GM23338 (cell line): ENCODE measurements around the gene PTCH2. TPM values are rescaled to one million over a fixed set of nuclear protein-coding genes. Genes with fewer than 3 reads are reported as not detected.

Source experiments
- ATAC-seq: fragments of 200-7000 bp; cut with Tn5 transposase; 3 replicates; pipeline ENCODE4 v1.9.1; 2020
- DNase-seq: peaks from one replicate; pipeline ENCODE4 v3.0.0-alpha.2; 2015; ENCODE audit warnings: low spot score
- H2AFZ ChIP-seq: fragments of 200-600 bp; sonication (generic); 2 replicates; pipeline ENCODE4 v1.8.0; 2016; ENCODE audit warnings: antibody characterized with exemption, mild to moderate bottlenecking, moderate library complexity
- H3F3A ChIP-seq: fragments of 200-600 bp; sonication (generic); replicated peaks from 2 replicates; pipeline ENCODE4 v1.8.0; 2017; ENCODE audit warnings: antibody characterized with exemption, mixed run types, low read depth
- H3K27ac ChIP-seq: fragments of 200-600 bp; sonication (generic); 2 replicates; pipeline ENCODE4 v1.6.1; 2016; ENCODE audit warnings: low read depth
- H3K27me3 ChIP-seq: fragments of 200-600 bp; sonication (generic); 2 replicates; pipeline ENCODE4 v1.8.0; 2016; ENCODE audit warnings: mild to moderate bottlenecking, mixed run types, moderate library complexity; ENCODE audit not compliant: insufficient read depth
- H3K36me3 ChIP-seq: fragments of 200-600 bp; sonication (generic); 2 replicates; pipeline ENCODE4 v1.8.0; 2016; ENCODE audit warnings: mild to moderate bottlenecking; ENCODE audit not compliant: insufficient read depth
- H3K4me1 ChIP-seq: fragments of 200-600 bp; sonication (generic); 2 replicates; pipeline ENCODE4 v1.8.0; 2016; ENCODE audit warnings: mild to moderate bottlenecking, moderate library complexity; ENCODE audit not compliant: insufficient read depth
- H3K4me2 ChIP-seq: fragments of 200-600 bp; sonication (generic); 2 replicates; pipeline ENCODE4 v1.7.1; 2017; ENCODE audit warnings: mixed run types
- H3K4me3 ChIP-seq: fragments of 200-600 bp; sonication (generic); 2 replicates; pipeline ENCODE4 v1.6.1; 2016; ENCODE audit warnings: mixed run types
- H3K79me2 ChIP-seq: fragments of 200-600 bp; sonication (generic); replicated peaks from 2 replicates; pipeline ENCODE4 v1.8.0; 2017; ENCODE audit warnings: mild to moderate bottlenecking; ENCODE audit not compliant: insufficient read depth
- H3K9me2 ChIP-seq: fragments of 200-600 bp; sonication (generic); 2 replicates; pipeline ENCODE4 v1.8.0; 2017; ENCODE audit not compliant: insufficient read depth
- H4K20me1 ChIP-seq: fragments of 200-600 bp; sonication (generic); replicated peaks from 2 replicates; pipeline ENCODE4 v1.8.0; 2017; ENCODE audit warnings: mild to moderate bottlenecking; ENCODE audit not compliant: insufficient read depth
- H3K27ac Mint-ChIP-seq: 2 replicates; pipeline ENCODE4 v1.8.0; 2020; ENCODE audit warnings: inconsistent platforms, mild to moderate bottlenecking, moderate library complexity, mixed read lengths
- H3K27me3 Mint-ChIP-seq: 3 replicates; pipeline ENCODE4 v1.8.0; 2022; ENCODE audit warnings: low read depth, mild to moderate bottlenecking, moderate library complexity, mixed read lengths, inconsistent platforms; ENCODE audit not compliant: insufficient read depth, poor library complexity
- H3K36me3 Mint-ChIP-seq: 3 replicates; pipeline ENCODE4 v1.8.0; 2021; ENCODE audit warnings: low read depth, mild to moderate bottlenecking, inconsistent platforms, moderate library complexity, mixed read lengths
- H3K4me1 Mint-ChIP-seq: 3 replicates; pipeline ENCODE4 v1.8.0; 2020; ENCODE audit warnings: mild to moderate bottlenecking, inconsistent platforms, mixed read lengths
- H3K4me3 Mint-ChIP-seq: 3 replicates; pipeline ENCODE4 v1.8.0; 2021; ENCODE audit warnings: moderate library complexity, mild to moderate bottlenecking, inconsistent platforms, mixed read lengths
- H3K9me3 Mint-ChIP-seq: 3 replicates; pipeline ENCODE4 v1.8.0; 2020; ENCODE audit warnings: moderate library complexity, mild to moderate bottlenecking, inconsistent platforms, mixed read lengths
- CREB1 ChIP-seq: fragments of 250-450 bp; sonication (Bioruptor Pico); IDR thresholded peaks from 2 replicates; pipeline ENCODE4 v1.5.0; 2020; ENCODE audit warnings: low read depth, mild to moderate bottlenecking, moderate library complexity
- CTCF ChIP-seq, 2 experiments: fragments of 200-600 bp in 1 of 2; sonication (generic) in 1 of 2; conservative IDR thresholded peaks; 2 replicates each; pipeline versions ENCODE4 v1.5.1 to v1.6.1; 2016 to 2017; ENCODE audit warnings: antibody characterized with exemption in 2 of 2, low read depth in 2 of 2, mild to moderate bottlenecking in 2 of 2, moderate library complexity in 1 of 2
- ETS1 ChIP-seq: IDR thresholded peaks from 2 replicates; pipeline ENCODE4 v1.6.1; 2016; ENCODE audit warnings: antibody characterized with exemption
- EZH2 ChIP-seq: fragments of 200-600 bp; sonication (generic); IDR thresholded peaks from one replicate; pipeline ENCODE4 v1.8.0; 2017; ENCODE audit warnings: antibody characterized with exemption, mild to moderate bottlenecking, low read depth; ENCODE audit not compliant: unreplicated experiment
- EZH2phosphoT487 ChIP-seq: fragments of 200-600 bp; sonication (generic); IDR thresholded peaks from one replicate; pipeline ENCODE4 v1.8.1; 2018; ENCODE audit warnings: antibody characterized with exemption; ENCODE audit not compliant: unreplicated experiment
- NANOG ChIP-seq: IDR thresholded peaks from 2 replicates; pipeline ENCODE4 v1.6.1; 2016; ENCODE audit warnings: antibody characterized with exemption, borderline replicate concordance
- POLR2AphosphoS5 ChIP-seq: IDR thresholded peaks from 2 replicates; pipeline ENCODE4 v1.6.1; 2016; ENCODE audit warnings: antibody characterized with exemption, low read depth
- REST ChIP-seq: IDR thresholded peaks from one replicate; pipeline ENCODE4 v1.6.1; 2018; ENCODE audit warnings: antibody characterized with exemption; ENCODE audit not compliant: unreplicated experiment
- ZNF114 ChIP-seq: fragments of 250-450 bp; sonication (Bioruptor Pico); IDR thresholded peaks from 2 replicates; pipeline ENCODE4 v1.5.0; 2020; ENCODE audit warnings: mild to moderate bottlenecking, moderate library complexity
- ZNF331 ChIP-seq: fragments of 250-450 bp; sonication (Bioruptor Pico); IDR thresholded peaks from 2 replicates; pipeline ENCODE4 v1.5.0; 2020; ENCODE audit warnings: low read depth, mild to moderate bottlenecking, moderate library complexity
- polyA plus RNA-seq: library from polyadenylated mRNA; unstranded; fragments of >200 nt; fragmentation: Nextera tagmentation; extraction: Ambion mirVana; gene quantifications from 2 replicates; pipeline ENCODE4 v1.2.1, GENCODE V29; 2016
- total RNA-seq: library from RNA; depleted of rRNA; stranded (reverse); fragments of >200 nt; shearing (Covaris generic); gene quantifications from 2 replicates; pipeline ENCODE4 v1.2.3, GENCODE V29; 2014

Gene PTCH2
- total and polyA plus RNA-seq, 2 experiments from 2014 or later = 0.63 to 0.74 TPM

GRCh38 chr1:44785501-44786137, 57.4 kb downstream of the PTCH2 start:
- Histone ChIP-seq H3K4me3 (peak overlapping the region; percentile 73), H4K20me1 (no peaks in the 10 kb centered on the region), H3K4me2 (peak overlapping the region; percentile 92), H3K36me3 (no peaks in the 10 kb centered on the region), H3K79me2 (no peaks in the 10 kb centered on the region), H2AFZ (no peak overlapping the region), H3K4me1 (peaks cover 22% of the 10 kb centered on the region), H3K27ac (no peak overlapping the region), H3K27me3 (0 out of 2 replicates have a peak, but pooled peaks cover 10% of the 10 kb centered on the region), H3F3A (peaks cover 39% of the 10 kb centered on the region), H3K9me2 (no peaks in the 10 kb centered on the region)
- no peak for TF ChIP-seq CTCF (conservative IDR thresholded peaks at IDR 0.05; ENCODE audit: low read depth in 2 of 2)
- TF ChIP-seq ZNF114 (CRISPR knock-in tag) = no peak
- TF ChIP-seq ETS1 = no peak
- TF ChIP-seq EZH2 = no peak
- TF ChIP-seq CREB1 (CRISPR knock-in tag) = no peak
- no peak for TF ChIP-seq ZNF331 (CRISPR knock-in tag)
- no peak for TF ChIP-seq NANOG
- TF ChIP-seq POLR2AphosphoS5 = no peak
- no peak for TF ChIP-seq REST
- no peak for TF ChIP-seq EZH2phosphoT487
- H3K4me3 Mint-ChIP-seq = peak overlapping the region; percentile 74
- H3K27ac Mint-ChIP-seq = no peak overlapping the region
- H3K36me3 Mint-ChIP-seq = peaks cover 14% of the 10 kb centered on the region
- peaks cover 28% of the 10 kb centered on the region for H3K27me3 Mint-ChIP-seq
- H3K4me1 Mint-ChIP-seq = peaks cover 33% of the 10 kb centered on the region
- no peaks in the 10 kb centered on the region; the same call in 2 of the 3 replicates for H3K9me3 Mint-ChIP-seq
- DNase-seq (no peak), ATAC-seq (no peak)
